A549 (cell line): ENCODE data around the gene C9orf152. TPM values are rescaled to one million over a fixed set of nuclear protein-coding genes. Genes with fewer than 3 reads are reported as not detected.
A peak's percentile ranks its signal among the peaks of the same experiment; 100 is the strongest.

ENCODE experiments used
- ATAC-seq, 2 experiments: fragments of 200-7000 bp in 1 of 2; fragments of >200 bp in 1 of 2; cut with Nextera tagmentation in 1 of 2; cut with Tn5 transposase in 1 of 2; 3 replicates each; pipeline versions ENCODE4 v1.8.0 to v1.9.1; 2018 to 2020; ENCODE audit warnings: mild to moderate bottlenecking in 1 of 2, moderate library complexity in 1 of 2
- CTCF ChIA-PET: fragments of 300-600 bp; sonication (Branson Sonifier 250); formaldehyde crosslinking; extraction: SDS; loops from one replicate; lab custom pipeline; 2021; ENCODE audit warnings: antibody characterized with exemption, inconsistent platforms; lab: Yijun Ruan, JAX
- POLR2A ChIA-PET: fragments of 350-600 bp; formaldehyde crosslinking; extraction: SDS; loops from one replicate; lab custom pipeline; 2021; ENCODE audit warnings: antibody characterized with exemption, inconsistent platforms; lab: Yijun Ruan, JAX
- DNase-seq, 2 experiments: peaks; one replicate each; pipeline versions ENCODE4 v3.0.0 to v3.0.0-alpha.2; 2011 to 2016; ENCODE audit warnings: low read depth in 1 of 2, low spot score in 1 of 2
- FAIRE-seq: peaks from 2 replicates; lab custom pipeline; 2011; peaks lifted over from hg19 to GRCh38; lab: Jason Lieb, UNC
- H3K27ac ChIP-seq, 2 experiments: fragments of >200 bp; sonication (Bioruptor Twin); formaldehyde crosslinking; 3 replicates each; pipeline ENCODE4 v1.5.1; 2016 to 2017
- H3K4me1 ChIP-seq: fragments of >200 bp; sonication (Bioruptor Twin); formaldehyde crosslinking; 3 replicates; pipeline ENCODE4 v1.6.1; 2016
- H3K4me2 ChIP-seq: fragments of >200 bp; sonication (Bioruptor Twin); formaldehyde crosslinking; 3 replicates; pipeline ENCODE4 v1.6.1; 2016
- H3K4me3 ChIP-seq: fragments of >200 bp; sonication (Bioruptor Twin); formaldehyde crosslinking; 3 replicates; pipeline ENCODE4 v1.5.1; 2016
- H3K9me3 ChIP-seq: fragments of >200 bp; sonication (Bioruptor Twin); formaldehyde crosslinking; 3 replicates; pipeline ENCODE4 v1.6.1; 2016
- ATOH8 ChIP-seq: fragments of 250-450 bp; sonication (Bioruptor Pico); IDR thresholded peaks from 2 replicates; pipeline ENCODE4 v1.5.0; 2020; ENCODE audit warnings: low read depth, mild to moderate bottlenecking, moderate library complexity
- CBX2 ChIP-seq: fragments of 200-600 bp; sonication (generic); IDR thresholded peaks from 2 replicates; pipeline ENCODE4 v1.6.1; 2016; ENCODE audit warnings: low read depth, mild to moderate bottlenecking, borderline replicate concordance
- CBX8 ChIP-seq: fragments of 200-600 bp; sonication (generic); IDR thresholded peaks from 2 replicates; pipeline ENCODE4 v1.6.1; 2016
- CTCF ChIP-seq: fragments of >200 bp; sonication (Bioruptor Twin); formaldehyde crosslinking; IDR thresholded peaks from 3 replicates; pipeline ENCODE4 v1.5.1; 2016
- EHF ChIP-seq: fragments of 250-450 bp; sonication (Bioruptor Pico); IDR thresholded peaks from 2 replicates; pipeline ENCODE4 v1.5.0; 2020; ENCODE audit warnings: mild to moderate bottlenecking
- EP300 ChIP-seq, 2 experiments: fragments of >200 bp; sonication (Bioruptor Twin); formaldehyde crosslinking; IDR thresholded peaks; 2 replicates in 1 of 2; 3 replicates in 1 of 2; pipeline ENCODE4 v1.6.1; 2016 to 2017
- FOSL2 ChIP-seq, 2 experiments: fragments of 450-650 bp in 1 of 2; fragments of >200 bp in 1 of 2; sonication (Bioruptor Twin) in 1 of 2; formaldehyde crosslinking; IDR thresholded peaks; 2 replicates each; pipeline versions ENCODE4 v1.5.0 to v1.6.1; 2016 to 2020; ENCODE audit warnings: mild to moderate bottlenecking in 1 of 2, moderate library complexity in 1 of 2
- FOXS1 ChIP-seq: fragments of 250-450 bp; sonication (Bioruptor Pico); IDR thresholded peaks from 2 replicates; pipeline ENCODE4 v1.5.0; 2020; ENCODE audit warnings: mild to moderate bottlenecking, moderate library complexity
- GATA3 ChIP-seq: IDR thresholded peaks from 2 replicates; pipeline ENCODE4 v1.6.1; 2012; ENCODE audit warnings: borderline replicate concordance
- MAFK ChIP-seq: fragments of 450-650 bp; IDR thresholded peaks from 2 replicates; pipeline ENCODE4 v1.6.1; 2014; ENCODE audit not compliant: partially characterized antibody
- MAZ ChIP-seq: fragments of 150-350 bp; IDR thresholded peaks from 2 replicates; pipeline ENCODE4 v1.6.1; 2014; ENCODE audit warnings: antibody characterized with exemption, low read depth, low read length, borderline replicate concordance
- NFE2L2 ChIP-seq: fragments of 150-350 bp; conservative IDR thresholded peaks from 2 replicates; pipeline ENCODE4 v1.6.1; 2014; ENCODE audit warnings: low read length
- POLR2A ChIP-seq: IDR thresholded peaks from 2 replicates; pipeline ENCODE4 v1.6.1; 2012; ENCODE audit warnings: mild to moderate bottlenecking, low read length
- POLR2AphosphoS2 ChIP-seq: conservative IDR thresholded peaks from 2 replicates; pipeline ENCODE4 v1.6.1; 2012; ENCODE audit warnings: low read length, improper control_type of control experiment, inconsistent platforms
- RCOR1 ChIP-seq: fragments of 150-350 bp; IDR thresholded peaks from 2 replicates; pipeline ENCODE4 v1.6.1; 2014; ENCODE audit warnings: antibody characterized with exemption, low read length, low read depth
- RFX5 ChIP-seq: fragments of 450-650 bp; IDR thresholded peaks from 2 replicates; pipeline ENCODE4 v1.7.1; 2014; ENCODE audit warnings: antibody characterized with exemption, mild to moderate bottlenecking, moderate library complexity
- SREBF2 ChIP-seq: fragments of 450-650 bp; IDR thresholded peaks from 2 replicates; pipeline ENCODE4 v1.6.1; 2014; ENCODE audit warnings: mild to moderate bottlenecking, moderate library complexity
- ZFP36 ChIP-seq: fragments of 450-650 bp; IDR thresholded peaks from 2 replicates; pipeline ENCODE4 v1.6.1; 2014; ENCODE audit warnings: borderline replicate concordance; ENCODE audit not compliant: partially characterized antibody
- WGBS: methylation state at CpG from one replicate; pipeline ENCODE4 v1.1.6; 2017; ENCODE audit errors: missing lambda C conversion rate; 5-methylcytosine and 5-hydroxymethylcytosine counted together
- polyA plus RNA-seq, 4 experiments: library from polyadenylated mRNA; depleted of rRNA in 3 of 4; stranded (reverse); fragments of >200 nt; fragmentation: RNase III in 1 of 4; extraction: RNeasy Plus Mini Kit Qiagen cat#74134 plus additional on column Dnase treatment in 1 of 4; gene quantifications; 2 replicates in 3 of 4; 3 replicates in 1 of 4; pipeline ENCODE4 v1.2.3, GENCODE V29; 2011 to 2017
- TF ChIP-seq, protein P1 (sequence below): fragments of 150-350 bp; IDR thresholded peaks from 2 replicates; pipeline ENCODE4 v1.6.1; 2014; ENCODE audit warnings: low read depth, mild to moderate bottlenecking, low read length

The C9orf152 gene
- polyA plus RNA-seq, 2 of the 4 experiments (the other 2 are of a cell fraction), result 0.10 to 0.79 TPM

DNA sequence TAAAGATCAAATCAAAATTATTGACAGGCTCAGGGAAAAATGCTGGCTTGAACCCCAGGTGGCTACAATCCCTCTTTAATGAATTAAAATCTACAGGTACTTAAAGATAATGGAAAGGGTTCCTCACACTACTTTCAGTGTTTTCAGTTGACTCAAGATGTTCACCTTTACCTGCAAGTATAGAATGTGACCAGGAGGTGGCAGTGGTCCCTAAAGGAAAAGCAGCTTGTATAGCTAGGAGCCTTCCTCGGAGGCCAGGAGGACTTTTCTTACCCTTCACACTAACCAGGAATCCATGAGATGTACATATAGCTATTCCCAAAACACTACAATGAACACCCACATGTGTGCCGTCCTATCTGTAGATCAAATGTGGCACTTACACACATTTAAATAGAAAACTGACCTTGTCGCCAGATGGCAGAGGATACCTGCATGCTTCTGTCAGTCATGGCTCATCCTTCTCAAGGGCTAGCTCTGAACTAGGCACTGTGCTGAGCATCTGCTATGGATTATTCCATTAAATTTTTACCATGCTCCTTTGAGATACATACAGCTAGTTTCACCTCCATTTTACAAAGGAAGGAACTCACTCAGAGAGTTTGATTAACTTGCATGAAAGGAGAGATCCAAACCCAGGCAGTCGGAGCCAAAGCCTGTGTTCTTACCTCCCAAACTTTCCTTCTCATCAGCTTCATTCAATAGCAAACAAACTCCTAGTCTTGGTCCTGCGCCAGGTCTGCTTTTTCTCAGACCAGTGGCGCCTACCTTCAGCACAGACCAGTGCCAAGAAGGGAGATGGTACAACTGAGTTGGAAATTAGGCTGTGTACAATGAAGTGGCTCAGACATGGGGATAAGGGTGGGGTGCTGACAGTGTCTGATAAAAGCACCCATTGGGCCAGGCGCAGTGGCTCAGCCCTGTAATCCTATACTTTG is 24.5 kb downstream of the C9orf152 start (continued):
- TF ChIP-seq CBX2, result no peak
- TF ChIP-seq FOXS1, result no peak
- no peak for TF ChIP-seq ZFP36
- TF ChIP-seq, protein P1, sequence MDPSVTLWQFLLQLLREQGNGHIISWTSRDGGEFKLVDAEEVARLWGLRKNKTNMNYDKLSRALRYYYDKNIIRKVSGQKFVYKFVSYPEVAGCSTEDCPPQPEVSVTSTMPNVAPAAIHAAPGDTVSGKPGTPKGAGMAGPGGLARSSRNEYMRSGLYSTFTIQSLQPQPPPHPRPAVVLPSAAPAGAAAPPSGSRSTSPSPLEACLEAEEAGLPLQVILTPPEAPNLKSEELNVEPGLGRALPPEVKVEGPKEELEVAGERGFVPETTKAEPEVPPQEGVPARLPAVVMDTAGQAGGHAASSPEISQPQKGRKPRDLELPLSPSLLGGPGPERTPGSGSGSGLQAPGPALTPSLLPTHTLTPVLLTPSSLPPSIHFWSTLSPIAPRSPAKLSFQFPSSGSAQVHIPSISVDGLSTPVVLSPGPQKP, result no peak
- no peak for TF ChIP-seq SREBF2
- TF ChIP-seq, all 56 proteins: peak for 4

DNA sequence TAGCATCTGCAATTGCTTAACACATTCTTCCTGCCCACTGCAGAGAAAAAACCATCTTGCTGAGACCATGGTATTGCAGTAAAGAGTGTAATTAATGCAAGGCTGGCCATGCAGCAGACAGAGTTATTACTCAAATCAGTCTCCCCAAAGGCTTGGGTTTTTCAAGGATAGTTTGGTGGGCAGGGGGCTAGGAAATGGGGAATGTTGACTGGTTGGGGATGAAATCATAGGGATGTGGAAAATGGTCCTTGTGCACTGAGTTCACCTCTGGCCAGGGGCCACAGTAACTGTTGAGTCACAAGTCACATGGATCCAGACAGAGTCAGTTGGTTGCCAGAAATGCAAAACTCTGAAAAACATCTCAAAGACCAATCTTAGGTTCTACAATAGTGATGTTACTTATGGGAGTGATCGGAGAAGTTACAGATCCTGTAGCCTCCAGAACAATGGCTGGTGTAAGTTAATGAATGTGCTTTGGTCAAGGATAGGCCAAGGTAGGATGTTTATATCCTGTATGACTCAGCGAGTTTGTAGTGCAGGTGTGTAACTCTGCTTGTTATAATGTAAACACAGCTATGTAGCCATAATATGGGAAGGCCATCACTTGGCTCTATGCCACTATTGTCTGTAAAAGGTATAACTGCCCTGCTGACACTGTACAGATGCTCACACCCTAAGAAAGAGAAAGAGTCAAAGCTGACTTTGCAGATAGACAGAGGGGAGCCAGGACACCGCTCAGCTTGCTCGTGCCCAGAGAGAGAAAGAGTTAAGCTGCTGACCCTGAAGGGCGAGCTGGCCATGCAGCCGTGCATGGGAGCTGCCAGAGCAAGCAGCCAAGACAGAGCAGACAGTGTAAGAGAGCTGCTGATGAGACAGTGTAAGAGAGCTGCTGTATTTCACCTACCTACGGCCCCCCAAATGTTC is 27.2 kb downstream of the C9orf152 start:
- ATAC-seq, result peak; percentile 19 to 41; a peak in 4 of 6 replicates
- Histone ChIP-seq H3K4me2 (peak overlapping the region; percentile 52), H3K27ac (peak overlapping the region; percentile 53 to 75), H3K9me3 (no peaks in the 10 kb centered on the region), H3K4me1 (peaks cover 26% of the 10 kb centered on the region), H3K4me3 (no peak overlapping the region)
- peak in 1 of 2 experiments; percentile 50 for DNase-seq
- TF ChIP-seq NFE2L2 (peak; percentile 24; the same call in 1 of the 2 replicates), MAFK (peak; percentile 78), RFX5 (peak; percentile 80), FOSL2 (IDR thresholded peaks at IDR 0.05) (peak; percentile 19; the same call in 1 of the 2 replicates), FOSL2 (CRISPR knock-in tag; IDR thresholded peaks at IDR 0.05) (no peak; the same call in 1 of the 2 replicates), ATOH8 (CRISPR knock-in tag) (0 out of 2 replicates have a peak, but pooled peaks have one; percentile 12), POLR2AphosphoS2 (no peak), POLR2A (no peak), EHF (CRISPR knock-in tag) (0 out of 2 replicates have a peak, but pooled peaks have one; percentile 32)
- TF ChIP-seq, protein P1, result no peak
- CTCF ChIA-PET, result interaction anchor here (1.0 to 17.3 kb wide), 7 partner anchors 9 to 443 kb away, joined by 3 to 196 read pairs (median 6); no protein-coding TSS in a partner anchor
- FAIRE-seq, result no peak
- WGBS, result 57% methylated on average over 7 of the region's 7 CpGs
- POLR2A ChIA-PET, result no interaction called here

GRCh38 chr9:110179734-110180133 is 28.2 kb downstream of the C9orf152 start:
- ATAC-seq, result peak; percentile 41 to 49; a peak in 3 of 6 replicates
- peak; percentile 11 to 56 for DNase-seq
- ChIA-PET CTCF (interaction anchor here (0.7 to 17.3 kb wide), 3 partner anchors 10 to 444 kb away, joined by 3 to 196 read pairs (median 13); no protein-coding TSS in a partner anchor), POLR2A (no interaction called here)
- Histone ChIP-seq H3K4me1 (peaks cover 26% of the 10 kb centered on the region), H3K4me3 (no peak overlapping the region), H3K4me2 (peak overlapping the region; percentile 52), H3K9me3 (no peaks in the 10 kb centered on the region), H3K27ac (peak overlapping the region; percentile 47 to 75; a peak in 5 of 6 replicates)
- FAIRE-seq, result no peak
- 54% methylated on average over 4 of the region's 4 CpGs for WGBS
- peak; percentile 22; the same call in 1 of the 2 replicates for TF ChIP-seq FOSL2 (IDR thresholded peaks at IDR 0.05)
- TF ChIP-seq FOSL2 (CRISPR knock-in tag; IDR thresholded peaks at IDR 0.05), result peak; percentile 56
- TF ChIP-seq MAZ, result no peak
- peak; percentile 90 for TF ChIP-seq MAFK
- 0 out of 2 replicates have a peak, but pooled peaks have one; percentile 52 for TF ChIP-seq NFE2L2
- TF ChIP-seq ZFP36, result no peak
- no peak for TF ChIP-seq CBX2
- TF ChIP-seq GATA3, result no peak
- TF ChIP-seq CTCF, result no peak
- TF ChIP-seq EP300 (IDR thresholded peaks at IDR 0.05), result no peak
- TF ChIP-seq CBX8, result no peak
- TF ChIP-seq FOXS1, result no peak
- TF ChIP-seq RFX5, result peak; percentile 97
- no peak for TF ChIP-seq SREBF2
- TF ChIP-seq RCOR1, result no peak
